ENCODE data around the gene PTGES3.

The PTGES3 gene

GRCh38 chr12:56632701-56633467 lies 55.2 kb downstream of the PTGES3 start:
- H3K27me3 ChIP-seq (ENCODE audit: control insufficient read depth, insufficient read depth, low read length): no peaks in the 10 kb centered on the region
- peaks cover 8% of the 10 kb centered on the region for H3K36me3 ChIP-seq (ENCODE audit: control insufficient read depth, low read depth, low read length)
- no peaks in the 10 kb centered on the region for H3K9me3 ChIP-seq (ENCODE audit: control insufficient read depth, low read depth, low read length)
- no peak overlapping the region for H3K27ac ChIP-seq (ENCODE audit: low read length)
- peaks cover 55% of the 10 kb centered on the region for H3K4me1 ChIP-seq (ENCODE audit: control insufficient read depth, low read depth, low read length)
- no peak overlapping the region for H3K9ac ChIP-seq (ENCODE audit: low read length)
- peak overlapping the region; percentile 88 for H3K4me3 ChIP-seq (ENCODE audit: low read length)

- peak overlapping the region; percentile 14 for H3K9ac ChIP-seq (ENCODE audit: low read length)
- peaks cover 51% of the 10 kb centered on the region for H3K4me1 ChIP-seq (ENCODE audit: control insufficient read depth, low read depth, low read length)
- H3K4me3 ChIP-seq (ENCODE audit: low read length): peak overlapping the region; percentile 23
- no peaks in the 10 kb centered on the region for H3K27me3 ChIP-seq (ENCODE audit: control insufficient read depth, insufficient read depth, low read length)
- H3K9me3 ChIP-seq (ENCODE audit: control insufficient read depth, low read depth, low read length): no peaks in the 10 kb centered on the region
- no peaks in the 10 kb centered on the region for H3K36me3 ChIP-seq (ENCODE audit: control insufficient read depth, low read depth, low read length)
- no peak overlapping the region for H3K27ac ChIP-seq (ENCODE audit: low read length)
Observed at GRCh38 chr12:56631790-56632700, 56.0 kb downstream of the PTGES3 start.

GRCh38 chr12:56630180-56630632 lies 57.9 kb downstream of the PTGES3 start, which contains the start of gene BAZ2A:
TSS of gene BAZ2A (minus strand) at chr12:56630326. CDS start at chr12:56617530, 12,796 bp downstream.
- no peak within 1 kb of the TSS for H3K27ac ChIP-seq (ENCODE audit: low read length)
- no peaks in the 10 kb centered on the region for H3K36me3 ChIP-seq (ENCODE audit: control insufficient read depth, low read depth, low read length)
- peaks cover 37% of the 10 kb centered on the region for H3K4me1 ChIP-seq (ENCODE audit: control insufficient read depth, low read depth, low read length)
- peak within 1 kb of the TSS; percentile 76 for H3K9ac ChIP-seq (ENCODE audit: low read length)
- H3K27me3 ChIP-seq (ENCODE audit: control insufficient read depth, insufficient read depth, low read length): no peaks in the 10 kb centered on the region
- H3K9me3 ChIP-seq (ENCODE audit: control insufficient read depth, low read depth, low read length): no peaks in the 10 kb centered on the region
- H3K4me3 ChIP-seq (ENCODE audit: low read length): peak within 1 kb of the TSS; percentile 83

GRCh38 chr12:56629459-56630179 lies 58.5 kb downstream of the PTGES3 start:
- Histone ChIP-seq H3K36me3 (ENCODE audit: control insufficient read depth, low read depth, low read length) (no peaks in the 10 kb centered on the region), H3K27me3 (ENCODE audit: control insufficient read depth, insufficient read depth, low read length) (no peaks in the 10 kb centered on the region), H3K4me3 (ENCODE audit: low read length) (peak overlapping the region; percentile 83), H3K4me1 (ENCODE audit: control insufficient read depth, low read depth, low read length) (peaks cover 37% of the 10 kb centered on the region), H3K9me3 (ENCODE audit: control insufficient read depth, low read depth, low read length) (no peaks in the 10 kb centered on the region), H3K27ac (ENCODE audit: low read length) (no peak overlapping the region), H3K9ac (ENCODE audit: low read length) (peak overlapping the region; percentile 76)

- peaks cover 35% of the 10 kb centered on the region for H3K4me1 ChIP-seq (ENCODE audit: control insufficient read depth, low read depth, low read length)
- H3K9me3 ChIP-seq (ENCODE audit: control insufficient read depth, low read depth, low read length): no peaks in the 10 kb centered on the region
- H3K9ac ChIP-seq (ENCODE audit: low read length): peak overlapping the region; percentile 76
- H3K27me3 ChIP-seq (ENCODE audit: control insufficient read depth, insufficient read depth, low read length): no peaks in the 10 kb centered on the region
- no peaks in the 10 kb centered on the region for H3K36me3 ChIP-seq (ENCODE audit: control insufficient read depth, low read depth, low read length)
- peak overlapping the region; percentile 83 for H3K4me3 ChIP-seq (ENCODE audit: low read length)
- H3K27ac ChIP-seq (ENCODE audit: low read length): no peak overlapping the region
Observed at GRCh38 chr12:56628671-56629458, 59.2 kb downstream of the PTGES3 start.

GRCh38 chr12:56626701-56627100 lies 61.4 kb downstream of the PTGES3 start:
- Histone ChIP-seq H3K9me3 (ENCODE audit: control insufficient read depth, low read depth, low read length) (no peaks in the 10 kb centered on the region), H3K9ac (ENCODE audit: low read length) (no peak overlapping the region), H3K27ac (ENCODE audit: low read length) (no peak overlapping the region), H3K4me1 (ENCODE audit: control insufficient read depth, low read depth, low read length) (peaks cover 16% of the 10 kb centered on the region), H3K27me3 (ENCODE audit: control insufficient read depth, insufficient read depth, low read length) (no peaks in the 10 kb centered on the region), H3K4me3 (ENCODE audit: low read length) (no peak overlapping the region), H3K36me3 (ENCODE audit: control insufficient read depth, low read depth, low read length) (no peaks in the 10 kb centered on the region)

GRCh38 chr12:56622535-56622934 lies 65.5 kb downstream of the PTGES3 start:
- H3K27ac ChIP-seq (ENCODE audit: low read length): no peak overlapping the region

GRCh38 chr12:56616925-56617324 lies 71.2 kb downstream of the PTGES3 start:
- H3K4me3 ChIP-seq (ENCODE audit: low read length): no peak overlapping the region
- H3K9ac ChIP-seq (ENCODE audit: low read length): no peak overlapping the region
- H3K36me3 ChIP-seq (ENCODE audit: control insufficient read depth, low read depth, low read length): peaks cover 47% of the 10 kb centered on the region
- H3K4me1 ChIP-seq (ENCODE audit: control insufficient read depth, low read depth, low read length): no peaks in the 10 kb centered on the region
- H3K9me3 ChIP-seq (ENCODE audit: control insufficient read depth, low read depth, low read length): no peaks in the 10 kb centered on the region
- no peaks in the 10 kb centered on the region for H3K27me3 ChIP-seq (ENCODE audit: control insufficient read depth, insufficient read depth, low read length)
- H3K27ac ChIP-seq (ENCODE audit: low read length): no peak overlapping the region

More at GRCh38 chr12:56622535-56622934, 65.5 kb downstream of the PTGES3 start:
- Histone ChIP-seq H3K36me3 (ENCODE audit: control insufficient read depth, low read depth, low read length) (peaks cover 6% of the 10 kb centered on the region), H3K9ac (ENCODE audit: low read length) (no peak overlapping the region), H3K27me3 (ENCODE audit: control insufficient read depth, insufficient read depth, low read length) (no peaks in the 10 kb centered on the region), H3K4me3 (ENCODE audit: low read length) (no peak overlapping the region), H3K9me3 (ENCODE audit: control insufficient read depth, low read depth, low read length) (no peaks in the 10 kb centered on the region), H3K4me1 (ENCODE audit: control insufficient read depth, low read depth, low read length) (no peaks in the 10 kb centered on the region)

- Histone ChIP-seq H3K27me3 (ENCODE audit: control insufficient read depth, insufficient read depth, low read length) (no peaks in the 10 kb centered on the region), H3K9me3 (ENCODE audit: control insufficient read depth, low read depth, low read length) (no peaks in the 10 kb centered on the region), H3K36me3 (ENCODE audit: control insufficient read depth, low read depth, low read length) (peaks cover 51% of the 10 kb centered on the region), H3K4me3 (ENCODE audit: low read length) (no peak overlapping the region), H3K9ac (ENCODE audit: low read length) (no peak overlapping the region), H3K4me1 (ENCODE audit: control insufficient read depth, low read depth, low read length) (no peaks in the 10 kb centered on the region), H3K27ac (ENCODE audit: low read length) (no peak overlapping the region)
Observed at GRCh38 chr12:56616244-56616643, 71.8 kb downstream of the PTGES3 start.

- H3K27me3 ChIP-seq (ENCODE audit: control insufficient read depth, insufficient read depth, low read length): no peaks in the 10 kb centered on the region
- H3K4me1 ChIP-seq (ENCODE audit: control insufficient read depth, low read depth, low read length): no peaks in the 10 kb centered on the region
- no peak overlapping the region for H3K27ac ChIP-seq (ENCODE audit: low read length)
- peaks cover 64% of the 10 kb centered on the region for H3K36me3 ChIP-seq (ENCODE audit: control insufficient read depth, low read depth, low read length)
- H3K9me3 ChIP-seq (ENCODE audit: control insufficient read depth, low read depth, low read length): no peaks in the 10 kb centered on the region
- no peak overlapping the region for H3K9ac ChIP-seq (ENCODE audit: low read length)
- H3K4me3 ChIP-seq (ENCODE audit: low read length): no peak overlapping the region
Observed at GRCh38 chr12:56614627-56615026, 73.5 kb downstream of the PTGES3 start.

Data from iPS-18a (cell line).